Thoracic aorta (tissue), 2 donors: Measurements from ENCODE around the gene SCARB2. TPM values are rescaled to one million over a fixed set of nuclear protein-coding genes. Genes with fewer than 3 reads are reported as not detected.
A peak's percentile ranks its signal among the peaks of the same experiment; 100 is the strongest.

ENCODE experiments used
- ATAC-seq: fragments of 150-250 bp; one replicate; pipeline ENCODE4 v1.8.0; 2017; ENCODE audit warnings: low read depth; ENCODE audit not compliant: insufficient number of reproducible peaks, low FRiP score
- DNase-seq: peaks from one replicate; pipeline ENCODE4 v3.0.0-alpha.2; 2020; ENCODE audit warnings: low spot score
- H3K27ac ChIP-seq, 2 donors: fragments of 200-600 bp; sonication (generic); 1 replicate in 1 of 2; 2 replicates in 1 of 2; pipeline ENCODE4 v1.5.1; 2016; ENCODE audit warnings: mild to moderate bottlenecking in 2 of 2, moderate library complexity in 2 of 2
- H3K27me3 ChIP-seq: fragments of 200-600 bp; sonication (generic); replicated peaks from 2 replicates; pipeline ENCODE4 v1.6.0; 2016; ENCODE audit warnings: mild to moderate bottlenecking; ENCODE audit not compliant: insufficient read depth
- H3K36me3 ChIP-seq: fragments of 200-600 bp; sonication (generic); one replicate; pipeline ENCODE4 v1.5.1; 2016
- H3K4me1 ChIP-seq, 2 donors: fragments of 200-600 bp; sonication (generic); 1 replicate in 1 of 2; 2 replicates in 1 of 2; pipeline versions ENCODE4 v1.5.1 to v1.6.0; 2016; ENCODE audit warnings: low read depth in 2 of 2, mild to moderate bottlenecking in 1 of 2; ENCODE audit not compliant: control insufficient read depth in 1 of 2
- H3K4me3 ChIP-seq: fragments of 200-600 bp; sonication (generic); 2 replicates; pipeline ENCODE4 v1.5.1; 2016; ENCODE audit warnings: mild to moderate bottlenecking
- H3K9me3 ChIP-seq: fragments of 200-600 bp; sonication (generic); 2 replicates; pipeline ENCODE4 v1.5.1; 2016
- total RNA-seq, 2 donors: library from RNA; depleted of rRNA; stranded (reverse); fragments of >200 nt; gene quantifications; one replicate each; pipeline versions ENCODE4 v1.1.0 to v1.2.3, GENCODE V29; 2016
- TF ChIP-seq, protein P1 (sequence below): fragments of 200-600 bp; sonication (generic); IDR thresholded peaks from one replicate; pipeline ENCODE4 v1.5.1; 2019; ENCODE audit warnings: antibody characterized with exemption

The SCARB2 gene
- total RNA-seq, 2 donors from 2014 or later: 133 to 165 TPM

DNA sequence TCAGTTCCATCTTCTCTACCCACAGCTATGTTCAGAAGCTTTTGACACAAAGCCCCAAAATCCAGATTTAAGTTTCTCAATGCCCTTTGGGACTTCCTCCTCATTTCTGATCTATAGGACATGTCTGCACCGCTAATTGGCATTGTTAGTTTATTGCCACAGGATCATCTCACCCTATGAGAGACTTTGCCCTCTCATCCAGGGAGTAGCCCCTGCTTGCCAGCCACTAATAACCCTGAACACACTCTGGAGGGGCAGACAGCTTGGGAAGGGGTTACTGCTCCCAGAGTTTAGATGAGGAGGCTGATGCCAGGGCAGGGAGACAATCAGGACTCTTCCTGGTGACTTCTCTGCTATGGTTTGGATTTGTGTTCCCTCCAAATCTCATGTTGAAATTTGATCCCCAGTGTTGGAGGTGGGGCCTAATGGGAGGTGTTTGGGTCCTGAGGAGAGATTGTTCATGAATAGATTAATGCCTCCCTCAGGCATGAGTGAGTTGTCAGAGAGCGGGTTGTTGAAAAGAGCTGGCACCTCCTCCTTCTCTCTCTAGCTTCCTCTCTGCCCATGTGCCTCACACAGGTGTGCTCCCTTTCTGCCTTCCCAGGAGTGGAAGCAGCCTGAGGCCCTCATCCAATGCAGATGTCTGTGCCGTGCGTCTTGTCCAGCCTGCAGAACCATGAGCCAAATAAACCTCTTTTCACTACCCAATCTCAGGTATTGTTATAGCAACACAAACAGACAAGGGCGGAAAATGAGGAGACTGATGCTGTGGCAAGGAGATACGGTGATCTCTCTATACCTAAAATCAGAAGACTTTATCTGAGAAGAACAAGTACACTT, 3.6 kb upstream of the SCARB2 start:
- Histone ChIP-seq H3K27me3 (no peaks in the 10 kb centered on the region), H3K9me3 (no peaks in the 10 kb centered on the region), H3K4me3 (no peak overlapping the region), H3K36me3 (no peaks in the 10 kb centered on the region), H3K27ac (no peak overlapping the region), H3K4me1 (peaks cover 10 to 32% of the 10 kb centered on the region in 2 donors)
- ATAC-seq (no peak), DNase-seq (no peak)
- TF ChIP-seq, protein P1, sequence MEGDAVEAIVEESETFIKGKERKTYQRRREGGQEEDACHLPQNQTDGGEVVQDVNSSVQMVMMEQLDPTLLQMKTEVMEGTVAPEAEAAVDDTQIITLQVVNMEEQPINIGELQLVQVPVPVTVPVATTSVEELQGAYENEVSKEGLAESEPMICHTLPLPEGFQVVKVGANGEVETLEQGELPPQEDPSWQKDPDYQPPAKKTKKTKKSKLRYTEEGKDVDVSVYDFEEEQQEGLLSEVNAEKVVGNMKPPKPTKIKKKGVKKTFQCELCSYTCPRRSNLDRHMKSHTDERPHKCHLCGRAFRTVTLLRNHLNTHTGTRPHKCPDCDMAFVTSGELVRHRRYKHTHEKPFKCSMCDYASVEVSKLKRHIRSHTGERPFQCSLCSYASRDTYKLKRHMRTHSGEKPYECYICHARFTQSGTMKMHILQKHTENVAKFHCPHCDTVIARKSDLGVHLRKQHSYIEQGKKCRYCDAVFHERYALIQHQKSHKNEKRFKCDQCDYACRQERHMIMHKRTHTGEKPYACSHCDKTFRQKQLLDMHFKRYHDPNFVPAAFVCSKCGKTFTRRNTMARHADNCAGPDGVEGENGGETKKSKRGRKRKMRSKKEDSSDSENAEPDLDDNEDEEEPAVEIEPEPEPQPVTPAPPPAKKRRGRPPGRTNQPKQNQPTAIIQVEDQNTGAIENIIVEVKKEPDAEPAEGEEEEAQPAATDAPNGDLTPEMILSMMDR: no peak

DNA sequence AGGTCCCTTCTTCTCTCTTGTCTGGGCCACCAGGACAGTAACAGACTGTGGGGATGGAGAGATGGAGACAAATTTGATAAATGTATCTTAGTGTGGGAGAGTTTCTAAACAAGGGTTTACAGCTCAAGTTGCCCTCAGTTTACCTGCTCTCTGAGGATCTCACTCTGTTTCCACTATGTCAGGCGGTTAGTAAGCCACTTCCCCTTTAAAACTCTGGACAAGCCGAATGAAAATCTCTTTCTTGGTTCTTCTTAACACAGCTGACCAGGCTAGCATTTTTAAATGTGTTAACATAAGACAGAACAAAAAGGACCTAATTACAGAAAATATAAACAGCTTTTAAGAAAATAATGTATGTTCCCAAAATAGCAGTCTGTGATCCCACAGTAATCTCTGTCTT, 2.9 kb upstream of the SCARB2 start:
- no peak for ATAC-seq
- TF ChIP-seq, protein P1: no peak
- peaks cover 16 to 39% of the 10 kb centered on the region in 2 donors for H3K4me1 ChIP-seq
- no peak overlapping the region for H3K27ac ChIP-seq
- no peak overlapping the region for H3K4me3 ChIP-seq
- H3K9me3 ChIP-seq: no peaks in the 10 kb centered on the region
- no peaks in the 10 kb centered on the region for H3K27me3 ChIP-seq
- DNase-seq: no peak
- H3K36me3 ChIP-seq: no peaks in the 10 kb centered on the region

- peak overlapping the region in 1 of 2 donors; percentile 98 for H3K27ac ChIP-seq
- ATAC-seq: no peak
These were observed 1.5 kb upstream of the SCARB2 start for GRCh38 chr4:76215077-76215476.

DNA sequence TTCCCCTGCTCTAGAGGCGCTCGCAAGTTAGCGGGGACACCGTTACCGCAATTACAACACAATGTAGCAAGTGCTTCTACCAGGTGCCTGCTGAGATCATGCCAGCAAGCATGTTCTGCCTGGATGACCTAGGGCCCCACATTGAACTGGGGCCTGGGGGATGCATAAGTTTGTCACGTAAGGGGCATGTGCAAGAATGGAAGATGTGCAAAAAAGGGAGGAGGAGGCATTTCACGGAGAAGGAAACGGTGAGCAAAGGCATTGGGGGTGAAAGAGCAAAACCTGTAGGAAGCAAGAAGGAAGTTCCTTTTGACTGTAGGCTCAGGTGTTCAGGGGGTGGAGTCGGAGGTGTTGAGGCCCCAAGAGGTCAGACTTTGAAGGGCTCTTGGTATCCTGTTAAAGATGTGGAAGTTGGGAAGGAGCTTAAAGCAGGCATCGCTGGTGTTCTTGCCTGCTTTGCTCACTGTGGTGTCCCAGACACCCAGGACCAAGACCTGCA, 602 bp upstream of the SCARB2 start:
- Histone ChIP-seq H3K27me3 (no peaks in the 10 kb centered on the region), H3K27ac (peak overlapping the region; percentile 94 to 98), H3K4me3 (peak overlapping the region; percentile 90), H3K9me3 (no peaks in the 10 kb centered on the region), H3K4me1 (peaks cover 34 to 56% of the 10 kb centered on the region in 2 donors), H3K36me3 (no peaks in the 10 kb centered on the region)
- TF ChIP-seq, protein P1: no peak
- ATAC-seq (no peak), DNase-seq (no peak)

More at GRCh38 chr4:76215077-76215476, 1.5 kb upstream of the SCARB2 start:
- no peak for DNase-seq
- Histone ChIP-seq H3K36me3 (no peaks in the 10 kb centered on the region), H3K9me3 (no peaks in the 10 kb centered on the region), H3K4me3 (no peak overlapping the region), H3K4me1 (peaks cover 26 to 54% of the 10 kb centered on the region in 2 donors), H3K27me3 (no peaks in the 10 kb centered on the region)
- TF ChIP-seq, protein P1: no peak

GRCh38 chr4:76212851-76213414, 691 bp downstream of the SCARB2 start:
- DNase-seq: no peak
- peak overlapping the region; percentile 94 to 98 for H3K27ac ChIP-seq
- ATAC-seq: peak; percentile 3
- no peaks in the 10 kb centered on the region for H3K27me3 ChIP-seq
- TF ChIP-seq, protein P1: no peak
- no peaks in the 10 kb centered on the region for H3K9me3 ChIP-seq
- H3K4me3 ChIP-seq: peak overlapping the region; percentile 90
- H3K36me3 ChIP-seq: no peaks in the 10 kb centered on the region
- peaks cover 38 to 63% of the 10 kb centered on the region in 2 donors for H3K4me1 ChIP-seq
